Thyroid gland (tissue), 4 donors: ENCODE results near the gene CYP2S1. TPM values are rescaled to one million over a fixed set of nuclear protein-coding genes. Genes with fewer than 3 reads are reported as not detected.
"Not testable (repeated sequence)": the region's sequence is repeated elsewhere in the genome, so short reads cannot be mapped to it uniquely, and the experiment has no call there.

Experiments
- DNase-seq, 2 donors: peaks; one replicate each; pipeline ENCODE4 v3.0.0-alpha.2; 2019
- H3K27ac ChIP-seq, 3 donors: fragments of 200-600 bp; sonication (generic); 1 replicate in 2 of 3; 2 replicates in 1 of 3; pipeline ENCODE4 v1.5.1; 2016 to 2019; ENCODE audit warnings: mild to moderate bottlenecking in 1 of 3, moderate library complexity in 1 of 3
- H3K27me3 ChIP-seq: fragments of 200-600 bp; sonication (generic); one replicate; pipeline ENCODE4 v1.5.1; 2019
- H3K36me3 ChIP-seq, 2 donors: fragments of 200-600 bp; sonication (generic); one replicate each; pipeline ENCODE4 v1.5.1; 2016 to 2019
- H3K4me1 ChIP-seq, 2 donors: fragments of 200-600 bp; sonication (generic); one replicate each; pipeline ENCODE4 v1.5.1; 2017 to 2019
- H3K4me3 ChIP-seq, 3 donors: fragments of 200-600 bp; sonication (generic); replicated peaks in 1 of 3; 1 replicate in 2 of 3; 2 replicates in 1 of 3; pipeline ENCODE4 v1.5.1; 2016; ENCODE audit warnings: mild to moderate bottlenecking in 1 of 3
- H3K9me3 ChIP-seq: fragments of 200-600 bp; sonication (generic); one replicate; pipeline ENCODE4 v1.5.1; 2017
- POLR2A ChIP-seq, 2 donors: fragments of 450-650 bp; IDR thresholded peaks; one replicate each; pipeline ENCODE4 v1.6.1; 2017; ENCODE audit warnings: antibody characterized with exemption in 2 of 2, mild to moderate bottlenecking in 2 of 2, moderate library complexity in 1 of 2
- WGBS, 2 donors: methylation state at CpG; one replicate each; pipeline ENCODE4 v1.1.5; 2017; 5-methylcytosine and 5-hydroxymethylcytosine counted together
- intact Hi-C: fragments of 100-400 bp; cut with DNase I; formaldehyde crosslinking; loops from one replicate; pipeline ENCODE4 v1.15.1; 2023
- total RNA-seq, 4 donors: library from RNA; depleted of rRNA; stranded (reverse); fragments of >200 nt; gene quantifications; one replicate each; pipeline ENCODE4 v1.2.3, GENCODE V29; 2016
- TF ChIP-seq, protein P1 (sequence below), 6 experiments: fragments of 200-600 bp in 3 of 6; fragments of 450-650 bp in 3 of 6; sonication (generic) in 3 of 6; IDR thresholded peaks; one replicate each; pipeline ENCODE4 v1.5.1; 2016 to 2019; ENCODE audit warnings: antibody characterized with exemption in 6 of 6, mild to moderate bottlenecking in 2 of 6, inconsistent platforms in 1 of 6, moderate library complexity in 1 of 6

The CYP2S1 gene
- total RNA-seq, 4 donors from 2014 or later: 1.0 to 2.3 (median 1.0) TPM; not detected in 1

- intact Hi-C loops: no loop called here
- peak; percentile 13 to 44 for DNase-seq
Observed at GRCh38 chr19:41225238-41226052, 32.4 kb downstream of the CYP2S1 start.

GRCh38 chr19:41226053-41226873 lies 33.2 kb downstream of the CYP2S1 start:
- no peaks in the 10 kb centered on the region for H3K36me3 ChIP-seq
- no peaks in the 10 kb centered on the region for H3K9me3 ChIP-seq
- peak overlapping the region; percentile 21 to 28 (median 27) for H3K4me3 ChIP-seq
- peaks cover 10 to 11% of the 10 kb centered on the region in 2 donors for H3K4me1 ChIP-seq
- TF ChIP-seq, protein P1, sequence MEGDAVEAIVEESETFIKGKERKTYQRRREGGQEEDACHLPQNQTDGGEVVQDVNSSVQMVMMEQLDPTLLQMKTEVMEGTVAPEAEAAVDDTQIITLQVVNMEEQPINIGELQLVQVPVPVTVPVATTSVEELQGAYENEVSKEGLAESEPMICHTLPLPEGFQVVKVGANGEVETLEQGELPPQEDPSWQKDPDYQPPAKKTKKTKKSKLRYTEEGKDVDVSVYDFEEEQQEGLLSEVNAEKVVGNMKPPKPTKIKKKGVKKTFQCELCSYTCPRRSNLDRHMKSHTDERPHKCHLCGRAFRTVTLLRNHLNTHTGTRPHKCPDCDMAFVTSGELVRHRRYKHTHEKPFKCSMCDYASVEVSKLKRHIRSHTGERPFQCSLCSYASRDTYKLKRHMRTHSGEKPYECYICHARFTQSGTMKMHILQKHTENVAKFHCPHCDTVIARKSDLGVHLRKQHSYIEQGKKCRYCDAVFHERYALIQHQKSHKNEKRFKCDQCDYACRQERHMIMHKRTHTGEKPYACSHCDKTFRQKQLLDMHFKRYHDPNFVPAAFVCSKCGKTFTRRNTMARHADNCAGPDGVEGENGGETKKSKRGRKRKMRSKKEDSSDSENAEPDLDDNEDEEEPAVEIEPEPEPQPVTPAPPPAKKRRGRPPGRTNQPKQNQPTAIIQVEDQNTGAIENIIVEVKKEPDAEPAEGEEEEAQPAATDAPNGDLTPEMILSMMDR (IDR thresholded peaks at IDR 0.05): peak in 1 of 6 experiments; percentile 20
- no peak for TF ChIP-seq POLR2A (IDR thresholded peaks at IDR 0.05)
- WGBS, 2 donors: 15 to 18% methylated on average over 17 to 28 of the region's 67 CpGs
- intact Hi-C loops: no loop called here
- peak; percentile 61 to 75 for DNase-seq
- no peaks in the 10 kb centered on the region for H3K27me3 ChIP-seq
- H3K27ac ChIP-seq: peak overlapping the region; percentile 57 to 68 (median 59)

More at GRCh38 chr19:41225238-41226052, 32.4 kb downstream of the CYP2S1 start:
- TF ChIP-seq POLR2A (IDR thresholded peaks at IDR 0.05): no peak
- TF ChIP-seq, protein P1 (IDR thresholded peaks at IDR 0.05): no peak
- Histone ChIP-seq H3K27ac (peak overlapping the region; percentile 57 to 68 (median 59)), H3K27me3 (no peaks in the 10 kb centered on the region), H3K9me3 (no peaks in the 10 kb centered on the region), H3K4me3 (peak overlapping the region; percentile 21 to 28 (median 27)), H3K36me3 (no peaks in the 10 kb centered on the region), H3K4me1 (peaks cover 10 to 11% of the 10 kb centered on the region in 2 donors)
- 58 to 60% methylated on average over 29 of the region's 29 CpGs for WGBS, 2 donors

GRCh38 chr19:41226874-41227390 lies 33.9 kb downstream of the CYP2S1 start:
- H3K9me3 ChIP-seq: no peaks in the 10 kb centered on the region
- no peaks in the 10 kb centered on the region for H3K27me3 ChIP-seq
- TF ChIP-seq, protein P1 (IDR thresholded peaks at IDR 0.05): no peak
- TF ChIP-seq POLR2A (IDR thresholded peaks at IDR 0.05): no peak
- H3K4me1 ChIP-seq: peaks cover 10 to 11% of the 10 kb centered on the region in 2 donors
- WGBS, 2 donors: 61 to 77% methylated on average over 9 of the region's 9 CpGs
- peak overlapping the region in 2 of 3 donors; percentile 57 to 68 for H3K27ac ChIP-seq
- DNase-seq: no peak
- no peak overlapping the region for H3K4me3 ChIP-seq
- H3K36me3 ChIP-seq: no peaks in the 10 kb centered on the region
- intact Hi-C loops: no loop called here

DNA sequence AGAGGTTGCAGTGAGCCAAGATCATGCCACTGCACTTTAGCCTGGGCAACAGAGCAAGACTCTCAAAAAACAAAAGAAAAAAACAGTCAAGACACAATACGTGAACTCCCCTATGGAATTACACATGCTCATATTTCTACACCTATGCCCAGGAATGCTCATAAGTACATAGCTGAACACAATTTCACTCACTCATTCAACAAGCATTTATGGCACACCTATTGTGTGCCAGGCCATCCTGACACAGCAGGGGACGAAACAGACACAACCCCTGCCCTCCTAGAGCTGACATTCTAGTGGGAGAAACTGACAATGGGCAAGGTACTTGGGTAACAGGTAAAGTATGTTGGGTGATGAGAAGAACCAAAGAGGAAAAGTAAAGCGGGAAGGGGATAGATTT lies 35.5 kb downstream of the CYP2S1 start:
- no peak for DNase-seq
- TF ChIP-seq, protein P1 (IDR thresholded peaks at IDR 0.05): no peak
- TF ChIP-seq POLR2A (IDR thresholded peaks at IDR 0.05): no peak
- H3K4me1 ChIP-seq: peaks cover 10 to 11% of the 10 kb centered on the region in 2 donors
- H3K27me3 ChIP-seq: no peaks in the 10 kb centered on the region
- H3K9me3 ChIP-seq: no peaks in the 10 kb centered on the region
- intact Hi-C loops: no loop called here
- 85 to 97% methylated on average over 3 of the region's 3 CpGs for WGBS, 2 donors
- no peaks in the 10 kb centered on the region for H3K36me3 ChIP-seq
- H3K27ac ChIP-seq: no peak overlapping the region
- H3K4me3 ChIP-seq: no peak overlapping the region

DNA sequence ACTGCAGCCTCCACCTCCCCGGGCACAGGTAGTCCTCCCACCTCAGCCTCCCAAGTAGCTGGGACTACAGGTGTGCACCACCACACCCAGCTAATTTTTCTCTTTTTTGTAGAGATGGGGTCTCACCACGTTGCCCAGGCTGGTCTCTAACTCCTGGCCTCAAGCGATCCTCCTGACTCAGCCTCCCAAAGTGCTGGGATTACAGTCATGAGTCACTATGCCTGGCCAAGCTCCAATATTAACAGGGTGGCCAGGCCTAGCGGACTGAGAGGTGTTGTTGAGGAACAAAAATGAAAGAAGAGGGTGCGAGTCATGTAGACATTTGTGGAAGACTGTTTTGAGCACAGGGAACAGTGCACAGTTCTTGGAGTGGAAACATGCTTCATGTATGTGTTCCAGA lies 36.3 kb downstream of the CYP2S1 start:
- H3K36me3 ChIP-seq, intact Hi-C loops, H3K4me3 ChIP-seq, H3K9me3 ChIP-seq, H3K27ac ChIP-seq, DNase-seq, H3K27me3 ChIP-seq: not testable (repeated sequence)
- 89 to 92% methylated on average over 5 of the region's 5 CpGs for WGBS, 2 donors
- H3K4me1 ChIP-seq: peaks cover 10 to 11% of the 10 kb centered on the region in 2 donors
